A549 (cell line): Measurements from ENCODE around the gene HSFX1.

Source experiments
- CTCF ChIP-seq: fragments of >200 bp; sonication (Bioruptor Twin); formaldehyde crosslinking; IDR thresholded peaks from 3 replicates; pipeline ENCODE4 v1.5.1; 2016
- POLR2A ChIP-seq: IDR thresholded peaks from 2 replicates; pipeline ENCODE4 v1.6.1; 2012; ENCODE audit warnings: mild to moderate bottlenecking, low read length
- RNF2 ChIP-seq: fragments of 200-600 bp; sonication (generic); IDR thresholded peaks from 2 replicates; pipeline ENCODE4 v1.6.1; 2016; ENCODE audit warnings: low read depth, mild to moderate bottlenecking, antibody characterized with exemption, moderate library complexity, borderline replicate concordance
- TF ChIP-seq, protein P1 (sequence below): IDR thresholded peaks from 2 replicates; pipeline ENCODE4 v1.6.1; 2012

- no peak for TF ChIP-seq RNF2
- no peak for TF ChIP-seq POLR2A
- TF ChIP-seq, protein P1, sequence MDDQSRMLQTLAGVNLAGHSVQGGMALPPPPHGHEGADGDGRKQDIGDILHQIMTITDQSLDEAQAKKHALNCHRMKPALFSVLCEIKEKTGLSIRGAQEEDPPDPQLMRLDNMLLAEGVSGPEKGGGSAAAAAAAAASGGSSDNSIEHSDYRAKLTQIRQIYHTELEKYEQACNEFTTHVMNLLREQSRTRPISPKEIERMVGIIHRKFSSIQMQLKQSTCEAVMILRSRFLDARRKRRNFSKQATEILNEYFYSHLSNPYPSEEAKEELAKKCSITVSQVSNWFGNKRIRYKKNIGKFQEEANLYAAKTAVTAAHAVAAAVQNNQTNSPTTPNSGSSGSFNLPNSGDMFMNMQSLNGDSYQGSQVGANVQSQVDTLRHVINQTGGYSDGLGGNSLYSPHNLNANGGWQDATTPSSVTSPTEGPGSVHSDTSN, result no peak
- no peak for TF ChIP-seq CTCF
Measured at GRCh38 chrX:149804102-149804501, 30.2 kb downstream of the HSFX1 start.
